Measurements from ENCODE around the gene EFEMP2.
A peak's percentile ranks its signal among the peaks of the same experiment; 100 is the strongest.
"Not testable (repeated sequence)": the region's sequence is repeated elsewhere in the genome, so short reads cannot be mapped to it uniquely, and the experiment has no call there.

The EFEMP2 gene

DNA sequence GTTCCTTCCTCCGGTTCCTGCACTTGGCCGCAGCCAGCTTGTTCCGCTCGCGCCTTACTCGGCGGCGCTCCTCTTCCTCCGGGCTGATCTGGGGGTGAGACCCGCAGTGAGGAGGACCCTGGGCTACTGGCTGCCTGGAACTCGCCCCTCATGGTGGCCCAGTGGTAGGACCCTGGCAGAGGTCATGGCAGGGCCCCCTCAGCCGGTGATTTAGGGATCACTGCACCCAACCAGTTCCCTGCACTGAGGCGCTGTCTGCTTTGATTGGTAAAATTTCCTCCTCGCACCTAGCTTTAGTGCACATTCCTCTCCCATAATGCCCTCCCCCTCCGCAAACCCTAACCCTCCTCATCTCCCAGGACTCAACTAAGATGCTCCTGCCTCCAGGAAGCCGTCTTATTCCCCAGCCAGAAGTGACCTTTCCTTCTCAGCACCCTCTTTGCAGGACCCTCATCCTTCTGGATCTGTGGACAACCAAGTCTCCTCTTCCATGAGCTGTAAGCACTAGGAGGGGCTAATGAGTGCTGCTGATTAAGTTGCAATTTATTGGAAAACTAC, 21.5 kb upstream of the EFEMP2 start:
- Histone ChIP-seq H3K9ac (peak overlapping the region; percentile 76), H3K27ac (peak overlapping the region; percentile 90), H4K20me1 (peaks cover 26% of the 10 kb centered on the region), H3K36me3 (no peaks in the 10 kb centered on the region), H3K9me3 (no peaks in the 10 kb centered on the region), H3K4me2 (peak overlapping the region; percentile 98), H3K4me1 (peaks cover 55% of the 10 kb centered on the region), H3K27me3 (peaks cover 29% of the 10 kb centered on the region), H3K4me3 (peak overlapping the region; percentile 97)
- no peak for TF ChIP-seq Cebpa-rat (IDR thresholded peaks at IDR 0.05)

DNA sequence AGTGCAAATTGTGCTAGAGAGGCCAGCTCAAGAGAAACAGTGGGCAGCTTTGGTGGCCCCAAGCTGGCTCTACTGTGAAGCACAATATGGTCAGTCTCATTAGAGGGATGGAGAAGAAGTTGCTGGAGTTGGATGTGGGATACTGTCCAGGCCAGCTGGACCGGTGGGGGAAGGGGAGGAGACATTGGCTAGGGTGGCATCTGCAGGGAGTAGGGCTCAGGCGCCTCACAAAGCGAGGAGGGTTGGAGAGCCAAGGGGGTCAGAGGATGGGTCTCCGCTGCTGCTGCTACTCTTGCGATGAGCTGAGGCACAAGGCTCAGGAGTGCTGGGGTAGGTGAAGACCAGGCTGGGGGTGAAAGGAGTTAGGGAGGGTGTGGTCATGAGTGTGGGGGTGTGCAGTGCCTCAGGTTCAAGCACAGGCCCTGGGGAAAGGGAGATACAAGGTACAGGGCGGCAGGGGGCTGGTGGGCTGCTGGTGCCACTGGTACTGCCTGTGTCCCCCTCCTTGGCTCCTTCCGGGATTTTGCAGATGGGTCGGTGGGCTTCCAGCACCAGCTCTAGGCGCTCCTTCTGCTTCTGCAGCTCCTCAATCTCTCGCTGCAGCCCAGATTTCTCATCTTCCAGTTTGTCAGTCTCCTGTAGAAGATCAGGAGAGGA, 20.2 kb upstream of the EFEMP2 start:
- Histone ChIP-seq H3K4me2 (peak overlapping the region; percentile 98), H3K36me3 (no peaks in the 10 kb centered on the region), H3K27ac (peak overlapping the region; percentile 98), H4K20me1 (peaks cover 26% of the 10 kb centered on the region), H3K4me1 (peaks cover 50% of the 10 kb centered on the region), H3K9ac (peak overlapping the region; percentile 99), H3K4me3 (peak overlapping the region; percentile 97), H3K27me3 (peaks cover 16% of the 10 kb centered on the region), H3K9me3 (no peaks in the 10 kb centered on the region)
- no peak for TF ChIP-seq Cebpa-rat (IDR thresholded peaks at IDR 0.05)

DNA sequence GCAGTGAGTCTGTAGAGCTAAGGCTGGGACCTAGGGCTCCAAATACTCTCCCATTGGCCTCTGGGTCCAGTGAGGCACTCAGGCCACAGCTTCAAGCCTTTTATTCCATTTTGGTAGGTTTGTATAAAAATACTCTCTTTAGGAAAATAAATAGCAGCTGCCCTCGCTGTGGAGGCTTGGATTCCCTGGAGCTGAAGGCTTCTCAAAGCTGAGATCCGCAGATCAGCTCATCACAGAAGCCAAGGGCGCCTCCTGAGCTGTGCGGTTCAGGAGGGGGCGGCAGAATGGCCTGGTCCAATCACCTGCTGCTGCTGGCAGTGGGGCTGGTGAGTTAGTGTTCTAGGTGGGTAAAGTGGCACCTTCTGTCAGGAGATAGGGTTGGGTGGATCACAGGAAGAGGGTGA, 19.5 kb upstream of the EFEMP2 start:
- H3K9me3 ChIP-seq, H3K27me3 ChIP-seq, H3K36me3 ChIP-seq: not testable (repeated sequence)
- peaks cover 57% of the 10 kb centered on the region for H3K4me1 ChIP-seq
- H4K20me1 ChIP-seq, result peaks cover 26% of the 10 kb centered on the region
- H3K9ac ChIP-seq, result peak overlapping the region; percentile 99
- H3K4me3 ChIP-seq, result peak overlapping the region; percentile 97
- H3K27ac ChIP-seq, result peak overlapping the region; percentile 98
- peak overlapping the region; percentile 98 for H3K4me2 ChIP-seq

DNA sequence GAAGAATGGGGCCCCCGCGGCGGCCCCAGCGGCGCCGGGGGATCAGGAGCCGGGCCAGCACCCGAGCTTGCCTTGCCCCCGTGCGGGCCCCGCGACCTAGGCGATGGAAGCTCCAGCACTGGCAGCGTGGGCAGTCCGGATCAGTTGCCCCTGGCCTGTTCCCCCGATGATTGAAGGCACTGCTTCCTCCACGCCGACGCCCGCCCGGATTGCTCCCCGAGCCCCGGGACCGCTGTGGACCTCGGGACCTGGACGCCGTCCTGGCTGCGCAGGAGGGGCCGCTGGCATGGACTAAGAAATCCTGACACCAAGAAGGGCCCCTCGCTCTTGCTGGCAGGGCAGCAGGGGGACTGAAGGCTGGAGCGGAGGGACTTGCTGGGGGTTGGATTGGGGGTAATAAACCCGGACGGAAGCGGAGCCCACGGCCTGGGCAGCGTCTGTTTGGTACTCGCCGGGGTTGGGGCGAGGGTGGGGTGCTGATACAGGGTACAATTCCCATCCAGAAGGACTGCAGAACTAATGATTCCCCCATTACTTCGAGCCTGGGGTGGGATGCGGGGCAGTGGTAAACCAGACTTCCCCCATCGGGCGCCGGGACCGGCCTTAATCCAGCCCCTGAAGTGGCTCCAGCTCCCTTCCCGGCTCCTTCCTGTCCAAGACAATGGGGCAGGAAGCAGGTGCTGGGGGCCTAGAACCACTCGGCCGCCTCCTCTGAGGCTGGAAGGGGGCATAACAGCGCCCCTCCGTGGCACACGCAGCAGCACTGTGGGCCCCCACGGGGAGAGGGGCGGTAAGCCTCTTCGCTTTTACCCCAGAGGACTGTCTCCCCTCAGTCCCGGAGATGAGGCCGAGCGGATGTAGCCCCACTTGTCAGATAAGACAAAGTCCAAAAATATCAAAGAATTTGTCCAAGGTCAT, 18.9 kb upstream of the EFEMP2 start:
- Histone ChIP-seq H3K9ac (peak overlapping the region; percentile 99), H3K4me2 (peak overlapping the region; percentile 98), H3K4me1 (peaks cover 64% of the 10 kb centered on the region), H3K9me3 (no peaks in the 10 kb centered on the region), H3K27ac (peak overlapping the region; percentile 98), H4K20me1 (peaks cover 31% of the 10 kb centered on the region), H3K4me3 (peak overlapping the region; percentile 97), H3K36me3 (peaks cover 8% of the 10 kb centered on the region), H3K27me3 (peaks cover 3% of the 10 kb centered on the region; the same call in 1 of the 2 replicates)
- TF ChIP-seq Cebpa-rat (IDR thresholded peaks at IDR 0.05), result no peak

DNA sequence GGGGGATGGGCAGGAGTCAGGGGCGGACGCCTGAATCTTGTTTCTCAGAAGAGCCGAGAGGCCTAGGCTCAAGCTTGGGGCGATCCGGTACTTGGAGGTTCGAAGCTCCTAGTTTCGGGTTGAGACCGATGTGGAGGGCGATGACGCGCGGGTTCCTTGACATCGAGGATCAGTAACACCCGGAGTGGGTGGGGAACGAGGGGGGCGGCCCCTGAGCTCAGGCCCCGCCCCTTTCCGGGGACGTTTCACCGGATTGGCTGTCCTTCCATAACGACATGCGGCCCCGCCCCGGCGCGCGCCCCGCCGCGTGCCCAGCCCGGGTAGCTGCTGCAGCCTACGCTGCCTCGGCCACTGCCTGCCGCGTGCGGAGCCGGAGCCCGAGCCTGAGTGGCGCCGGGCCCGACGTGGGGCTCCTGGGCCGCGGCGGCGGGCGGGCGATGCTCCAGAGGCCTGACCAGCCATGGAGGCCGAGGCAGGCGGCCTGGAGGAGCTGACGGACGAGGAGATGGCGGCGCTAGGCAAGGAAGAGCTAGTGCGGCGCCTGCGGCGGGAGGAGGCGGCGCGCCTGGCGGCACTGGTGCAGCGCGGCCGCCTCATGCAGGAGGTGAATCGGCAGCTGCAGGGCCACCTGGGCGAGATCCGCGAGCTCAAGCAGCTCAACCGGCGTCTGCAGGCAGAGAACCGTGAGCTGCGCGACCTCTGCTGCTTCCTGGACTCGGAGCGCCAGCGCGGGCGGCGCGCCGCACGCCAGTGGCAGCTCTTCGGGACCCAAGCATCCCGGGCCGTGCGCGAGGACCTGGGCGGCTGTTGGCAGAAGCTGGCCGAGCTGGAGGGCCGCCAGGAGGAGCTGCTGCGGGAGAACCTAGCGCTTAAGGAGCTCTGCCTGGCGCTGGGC, 18.0 kb upstream of the EFEMP2 start, which contains the start of gene CCDC85B:
CCDC85B (plus strand) TSS at position 350 of the 895 bp plus-strand sequence; CDS start at position 461, 111 bp downstream.
- Histone ChIP-seq H3K9ac (peak within 1 kb of the TSS; percentile 99), H3K4me1 (peaks cover 73% of the 10 kb centered on the region), H3K4me2 (peak within 1 kb of the TSS; percentile 98), H3K27me3 (no peaks in the 10 kb centered on the region), H3K27ac (peak within 1 kb of the TSS; percentile 98), H3K4me3 (peak within 1 kb of the TSS; percentile 97), H4K20me1 (peaks cover 31% of the 10 kb centered on the region), H3K9me3 (no peaks in the 10 kb centered on the region), H3K36me3 (peaks cover 17% of the 10 kb centered on the region)
- no peak for TF ChIP-seq Cebpa-rat (IDR thresholded peaks at IDR 0.05)

DNA sequence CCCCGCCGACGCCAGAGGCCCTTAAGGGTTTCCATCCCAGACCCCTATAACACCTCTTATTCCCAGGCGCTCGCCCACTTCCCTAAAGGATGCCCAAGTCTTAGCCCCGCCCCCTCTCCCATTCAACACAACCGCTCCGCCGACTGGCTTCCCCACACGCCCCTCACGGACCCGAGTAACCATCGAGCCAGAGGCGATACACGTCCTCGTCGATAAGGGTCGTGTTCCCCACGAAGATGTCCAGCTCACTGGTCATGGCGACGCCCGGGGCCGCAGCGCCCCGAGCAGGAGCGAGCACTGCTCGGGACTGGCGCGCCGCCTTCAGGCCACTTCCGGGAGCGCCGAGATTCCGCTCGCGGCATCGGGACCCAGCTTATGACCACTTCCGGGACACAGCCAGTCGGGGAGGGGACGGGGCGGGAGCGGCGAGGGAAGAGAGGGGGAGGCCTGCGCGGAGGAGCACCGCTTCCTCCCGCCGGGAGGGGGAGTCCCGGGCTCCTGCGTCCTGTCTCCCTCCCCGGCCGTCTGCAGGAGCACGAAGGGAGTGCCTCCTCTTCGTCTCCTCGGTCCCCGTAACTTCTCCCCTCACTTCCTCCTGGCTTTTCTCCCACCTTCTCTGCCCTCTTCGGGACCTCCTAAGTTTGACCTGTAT, 15.7 kb upstream of the EFEMP2 start, which contains the start of gene FIBP:
FIBP (minus strand) TSS at position 309 of the 652 bp plus-strand sequence; CDS start at position 256, 53 bp downstream.
- Histone ChIP-seq H3K4me3 (peak within 1 kb of the TSS; percentile 97), H3K36me3 (peaks cover 36% of the 10 kb centered on the region), H3K27me3 (no peaks in the 10 kb centered on the region), H3K4me2 (peak within 1 kb of the TSS; percentile 98), H3K27ac (peak within 1 kb of the TSS; percentile 82), H3K4me1 (peaks cover 69% of the 10 kb centered on the region), H4K20me1 (peaks cover 37% of the 10 kb centered on the region), H3K9ac (peak within 1 kb of the TSS; percentile 99), H3K9me3 (no peaks in the 10 kb centered on the region)
- TF ChIP-seq Cebpa-rat (IDR thresholded peaks at IDR 0.05), result no peak

DNA sequence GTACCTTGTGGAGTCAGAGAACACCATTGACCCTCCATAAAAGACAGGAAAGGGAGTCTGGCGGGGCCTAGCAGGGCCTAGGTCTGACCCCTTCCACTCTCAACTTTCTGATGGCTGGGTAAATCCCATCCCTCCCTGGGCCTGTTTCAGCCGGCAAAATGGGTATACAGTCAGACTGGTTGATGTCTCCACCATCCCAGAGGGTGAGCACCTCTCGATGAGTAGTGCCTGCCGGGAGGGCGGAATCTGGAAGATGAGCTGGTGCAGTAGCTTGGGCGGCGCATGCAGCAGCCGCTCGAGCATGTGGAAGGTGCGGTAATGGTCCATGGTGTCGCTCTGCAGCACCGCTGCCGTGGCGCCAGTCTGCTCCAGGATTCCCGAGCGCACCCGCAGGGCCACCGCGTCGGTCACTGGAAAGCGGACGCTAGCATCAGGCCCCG, 15.1 kb upstream of the EFEMP2 start:
- Histone ChIP-seq H4K20me1 (peaks cover 34% of the 10 kb centered on the region), H3K9ac (peak overlapping the region; percentile 99), H3K4me3 (peak overlapping the region; percentile 97), H3K27me3 (no peaks in the 10 kb centered on the region), H3K4me1 (peaks cover 65% of the 10 kb centered on the region), H3K9me3 (no peaks in the 10 kb centered on the region), H3K27ac (peak overlapping the region; percentile 82), H3K36me3 (peaks cover 41% of the 10 kb centered on the region), H3K4me2 (peak overlapping the region; percentile 98)
- TF ChIP-seq Cebpa-rat (IDR thresholded peaks at IDR 0.05), result no peak

DNA sequence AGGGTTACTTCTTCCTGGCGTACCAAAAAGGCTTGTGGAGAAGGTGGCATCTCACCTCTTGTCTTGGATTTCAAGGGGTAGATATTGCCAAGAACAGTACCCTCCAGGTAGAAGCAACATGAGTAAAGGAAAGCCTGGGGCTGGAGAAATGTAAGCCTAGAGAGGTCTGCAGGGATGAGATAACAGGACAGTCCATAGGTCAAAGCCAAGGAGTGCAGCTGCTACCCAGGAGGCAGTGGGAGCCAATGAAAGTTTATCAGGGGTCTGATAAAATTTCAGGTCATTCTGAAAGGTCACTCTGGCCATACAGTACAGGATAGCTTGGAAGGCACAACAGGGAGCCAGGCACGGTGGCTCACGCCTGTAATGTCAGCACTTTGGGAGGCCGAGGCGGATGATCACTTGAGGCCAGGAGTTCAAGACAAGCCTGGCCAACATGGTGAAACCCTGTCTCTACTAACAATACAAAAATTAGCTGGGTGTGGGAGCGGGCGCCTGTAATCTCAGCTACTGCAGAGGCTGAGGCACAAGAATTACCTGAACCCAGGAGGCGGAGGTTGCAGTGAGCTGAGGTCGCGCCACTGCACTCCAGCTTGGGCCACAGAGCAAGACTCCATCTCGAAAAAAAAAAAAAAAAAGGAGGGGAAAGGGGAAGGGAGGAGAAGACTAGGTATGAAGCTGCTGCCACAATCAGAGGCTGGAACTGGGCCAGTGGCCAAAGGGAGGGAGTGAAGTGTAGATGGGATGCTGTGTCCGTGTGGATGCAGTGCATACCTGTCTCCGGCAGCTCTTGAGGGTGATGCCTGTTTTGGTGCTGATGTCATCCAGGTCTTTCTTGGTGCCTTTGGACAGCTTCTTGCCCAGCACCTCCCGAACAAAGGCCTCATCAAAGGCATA, 14.5 kb upstream of the EFEMP2 start:
- H3K4me2 ChIP-seq, result peak overlapping the region; percentile 98
- H3K4me3 ChIP-seq, result peak overlapping the region; percentile 97
- no peaks in the 10 kb centered on the region for H3K9me3 ChIP-seq
- H3K9ac ChIP-seq, result peak overlapping the region; percentile 99
- peaks cover 65% of the 10 kb centered on the region for H3K4me1 ChIP-seq
- H3K27ac ChIP-seq, result peak overlapping the region; percentile 82; the same call in 1 of the 2 replicates
- TF ChIP-seq Cebpa-rat (IDR thresholded peaks at IDR 0.05), result no peak
- peaks cover 30% of the 10 kb centered on the region for H4K20me1 ChIP-seq
- H3K36me3 ChIP-seq, result peaks cover 48% of the 10 kb centered on the region
- no peaks in the 10 kb centered on the region for H3K27me3 ChIP-seq
